ENCODE results near the gene FGD3.

DNA sequence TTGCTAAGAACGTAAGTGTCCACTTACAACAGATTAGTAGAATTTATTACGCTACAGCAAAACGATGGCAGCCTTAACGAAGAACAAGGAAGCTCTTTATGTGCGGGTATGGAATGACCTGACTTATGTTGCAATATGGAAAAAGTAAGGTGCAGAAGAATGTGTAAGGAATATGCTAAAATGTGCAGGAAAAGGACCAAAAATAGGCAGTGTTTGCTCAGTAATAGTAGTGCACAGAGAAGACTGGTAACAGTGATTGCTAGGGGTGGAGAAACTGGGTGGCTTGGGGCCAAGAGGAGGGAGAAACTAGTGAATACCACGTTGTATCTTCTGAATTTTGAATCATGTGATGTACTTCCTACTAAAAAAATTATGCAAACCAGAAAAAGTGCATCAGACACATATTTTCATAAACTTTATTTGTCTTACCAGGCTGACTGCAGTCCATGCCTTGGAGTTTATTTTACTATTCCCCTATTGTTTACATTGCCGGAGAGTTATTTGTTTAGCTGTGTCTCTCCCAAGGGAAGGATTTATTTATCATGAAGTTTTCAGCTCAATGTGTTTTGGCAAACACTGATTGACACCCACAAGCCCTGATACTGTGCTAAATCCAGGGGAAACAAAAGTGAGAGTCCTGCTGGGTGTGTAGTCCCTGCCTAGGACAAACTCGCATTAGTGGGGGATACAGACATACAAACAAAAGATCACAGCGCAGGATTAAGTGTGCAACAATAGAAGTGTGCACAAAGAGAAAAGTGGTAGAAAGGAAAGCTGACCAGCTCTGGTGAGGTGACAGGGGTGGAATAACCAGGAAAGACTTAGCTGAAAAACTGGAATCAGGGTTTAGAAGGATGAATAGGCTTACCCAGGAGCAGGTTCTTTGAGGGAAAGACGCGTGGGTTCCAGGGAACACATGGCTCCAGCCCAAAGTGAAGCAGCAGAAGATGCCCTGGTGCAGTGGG is 35.5 kb upstream of the FGD3 start:
- no peak for TF ChIP-seq POLR2A (IDR thresholded peaks at IDR 0.05)
- TF ChIP-seq, protein P1, sequence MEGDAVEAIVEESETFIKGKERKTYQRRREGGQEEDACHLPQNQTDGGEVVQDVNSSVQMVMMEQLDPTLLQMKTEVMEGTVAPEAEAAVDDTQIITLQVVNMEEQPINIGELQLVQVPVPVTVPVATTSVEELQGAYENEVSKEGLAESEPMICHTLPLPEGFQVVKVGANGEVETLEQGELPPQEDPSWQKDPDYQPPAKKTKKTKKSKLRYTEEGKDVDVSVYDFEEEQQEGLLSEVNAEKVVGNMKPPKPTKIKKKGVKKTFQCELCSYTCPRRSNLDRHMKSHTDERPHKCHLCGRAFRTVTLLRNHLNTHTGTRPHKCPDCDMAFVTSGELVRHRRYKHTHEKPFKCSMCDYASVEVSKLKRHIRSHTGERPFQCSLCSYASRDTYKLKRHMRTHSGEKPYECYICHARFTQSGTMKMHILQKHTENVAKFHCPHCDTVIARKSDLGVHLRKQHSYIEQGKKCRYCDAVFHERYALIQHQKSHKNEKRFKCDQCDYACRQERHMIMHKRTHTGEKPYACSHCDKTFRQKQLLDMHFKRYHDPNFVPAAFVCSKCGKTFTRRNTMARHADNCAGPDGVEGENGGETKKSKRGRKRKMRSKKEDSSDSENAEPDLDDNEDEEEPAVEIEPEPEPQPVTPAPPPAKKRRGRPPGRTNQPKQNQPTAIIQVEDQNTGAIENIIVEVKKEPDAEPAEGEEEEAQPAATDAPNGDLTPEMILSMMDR (IDR thresholded peaks at IDR 0.05): no peak

Data from testis (tissue), 2 donors.